Measurements from ENCODE around the gene SH3D19. TPM values are rescaled to one million over a fixed set of nuclear protein-coding genes. Genes with fewer than 3 reads are reported as not detected.

SH3D19 gene
- total and polyA plus RNA-seq, 2 experiments from 2014 or later = 28.2 to 54.7 TPM

GRCh38 chr4:151246742-151247141 is 78.7 kb downstream of the SH3D19 start:
- no peak for DNase-seq (ENCODE audit: low spot score)
- Histone ChIP-seq H3K9me2 (replicated peaks; ENCODE audit: insufficient read depth) (no peaks in the 10 kb centered on the region), H3K9me3 (ENCODE audit: low read depth) (no peaks in the 10 kb centered on the region), H3K4me3 (no peak overlapping the region), H3K27ac (no peak overlapping the region), H3K27me3 (no peaks in the 10 kb centered on the region), H2AFZ (no peak overlapping the region), H3K79me2 (peaks cover 32% of the 10 kb centered on the region), H4K20me1 (ENCODE audit: insufficient read depth, poor library complexity, severe bottlenecking) (no peaks in the 10 kb centered on the region), H3K4me2 (no peak overlapping the region), H3K36me3 (replicated peaks; ENCODE audit: insufficient read depth, low read depth) (peaks cover 2% of the 10 kb centered on the region), H3K4me1 (ENCODE audit: insufficient read depth) (peaks cover 5% of the 10 kb centered on the region)
- 65% methylated on average over 2 of the region's 2 CpGs for WGBS (ENCODE audit: low lambda C conversion rate, missing lambda C conversion rate)
- no peak for TF ChIP-seq EZH2phosphoT487 (IDR thresholded peaks at IDR 0.05; ENCODE audit: low read depth, severe bottlenecking, unreplicated experiment)
- TF ChIP-seq, protein P1, sequence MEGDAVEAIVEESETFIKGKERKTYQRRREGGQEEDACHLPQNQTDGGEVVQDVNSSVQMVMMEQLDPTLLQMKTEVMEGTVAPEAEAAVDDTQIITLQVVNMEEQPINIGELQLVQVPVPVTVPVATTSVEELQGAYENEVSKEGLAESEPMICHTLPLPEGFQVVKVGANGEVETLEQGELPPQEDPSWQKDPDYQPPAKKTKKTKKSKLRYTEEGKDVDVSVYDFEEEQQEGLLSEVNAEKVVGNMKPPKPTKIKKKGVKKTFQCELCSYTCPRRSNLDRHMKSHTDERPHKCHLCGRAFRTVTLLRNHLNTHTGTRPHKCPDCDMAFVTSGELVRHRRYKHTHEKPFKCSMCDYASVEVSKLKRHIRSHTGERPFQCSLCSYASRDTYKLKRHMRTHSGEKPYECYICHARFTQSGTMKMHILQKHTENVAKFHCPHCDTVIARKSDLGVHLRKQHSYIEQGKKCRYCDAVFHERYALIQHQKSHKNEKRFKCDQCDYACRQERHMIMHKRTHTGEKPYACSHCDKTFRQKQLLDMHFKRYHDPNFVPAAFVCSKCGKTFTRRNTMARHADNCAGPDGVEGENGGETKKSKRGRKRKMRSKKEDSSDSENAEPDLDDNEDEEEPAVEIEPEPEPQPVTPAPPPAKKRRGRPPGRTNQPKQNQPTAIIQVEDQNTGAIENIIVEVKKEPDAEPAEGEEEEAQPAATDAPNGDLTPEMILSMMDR (IDR thresholded peaks at IDR 0.05; ENCODE audit: poor library complexity) = no peak
- no peak for TF ChIP-seq EZH2 (IDR thresholded peaks at IDR 0.05; ENCODE audit: borderline replicate concordance)

GRCh38 chr4:151242305-151242704 is 83.1 kb downstream of the SH3D19 start:
- Histone ChIP-seq H3K27me3 (no peaks in the 10 kb centered on the region), H4K20me1 (ENCODE audit: insufficient read depth, poor library complexity, severe bottlenecking) (no peaks in the 10 kb centered on the region), H3K36me3 (replicated peaks; ENCODE audit: insufficient read depth, low read depth) (no peaks in the 10 kb centered on the region), H3K4me3 (no peak overlapping the region), H3K9me3 (ENCODE audit: low read depth) (no peaks in the 10 kb centered on the region), H3K4me2 (no peak overlapping the region), H3K9me2 (replicated peaks; ENCODE audit: insufficient read depth) (no peaks in the 10 kb centered on the region), H2AFZ (no peak overlapping the region), H3K27ac (no peak overlapping the region), H3K79me2 (peaks cover 46% of the 10 kb centered on the region), H3K4me1 (ENCODE audit: insufficient read depth) (no peaks in the 10 kb centered on the region)
- no peak for DNase-seq (ENCODE audit: low spot score)
- WGBS (ENCODE audit: low lambda C conversion rate, missing lambda C conversion rate) = 82% methylated on average over 2 of the region's 2 CpGs
- TF ChIP-seq, protein P1 (IDR thresholded peaks at IDR 0.05; ENCODE audit: poor library complexity) = no peak
- no peak for TF ChIP-seq EZH2 (IDR thresholded peaks at IDR 0.05; ENCODE audit: borderline replicate concordance)
- TF ChIP-seq EZH2phosphoT487 (IDR thresholded peaks at IDR 0.05; ENCODE audit: low read depth, severe bottlenecking, unreplicated experiment) = no peak

- WGBS (ENCODE audit: low lambda C conversion rate, missing lambda C conversion rate) = 98% methylated on average over 3 of the region's 3 CpGs
- peaks cover 50% of the 10 kb centered on the region for H3K79me2 ChIP-seq
Measured at GRCh38 chr4:151239608-151240007, 85.8 kb downstream of the SH3D19 start.

More at GRCh38 chr4:151239608-151240007, 85.8 kb downstream of the SH3D19 start:
- DNase-seq (ENCODE audit: low spot score) = no peak
- Histone ChIP-seq H3K36me3 (replicated peaks; ENCODE audit: insufficient read depth, low read depth) (no peaks in the 10 kb centered on the region), H3K9me2 (replicated peaks; ENCODE audit: insufficient read depth) (no peaks in the 10 kb centered on the region), H3K27me3 (no peaks in the 10 kb centered on the region), H3K4me3 (no peak overlapping the region), H3K27ac (no peak overlapping the region), H3K4me1 (ENCODE audit: insufficient read depth) (no peaks in the 10 kb centered on the region), H4K20me1 (ENCODE audit: insufficient read depth, poor library complexity, severe bottlenecking) (no peaks in the 10 kb centered on the region), H3K4me2 (no peak overlapping the region), H2AFZ (no peak overlapping the region), H3K9me3 (ENCODE audit: low read depth) (no peaks in the 10 kb centered on the region)
- no peak for TF ChIP-seq EZH2 (IDR thresholded peaks at IDR 0.05; ENCODE audit: borderline replicate concordance)
- TF ChIP-seq, protein P1 (IDR thresholded peaks at IDR 0.05; ENCODE audit: poor library complexity) = no peak
- no peak for TF ChIP-seq EZH2phosphoT487 (IDR thresholded peaks at IDR 0.05; ENCODE audit: low read depth, severe bottlenecking, unreplicated experiment)

All from hepatocyte (in vitro differentiated cells).